ENCODE results near the gene ASTN2. TPM values are rescaled to one million over a fixed set of nuclear protein-coding genes. Genes with fewer than 3 reads are reported as not detected.

ASTN2 gene
- total and polyA plus RNA-seq, 7 experiments from 2014 or later: 2.2 to 5.3 (median 4.0) TPM

- Histone ChIP-seq H3K27me3 (ENCODE audit: control insufficient read depth in 2 of 2, insufficient read depth in 2 of 2, low read length in 2 of 2) (no peaks in the 10 kb centered on the region), H3K36me3 (ENCODE audit: control insufficient read depth in 2 of 3, insufficient read depth in 3 of 3, low read length in 3 of 3) (no peaks in the 10 kb centered on the region), H3K27ac (ENCODE audit: low read depth, low read length) (no peak overlapping the region), H3K4me3 (ENCODE audit: low read length) (no peak overlapping the region), H3K4me1 (ENCODE audit: control insufficient read depth in 2 of 2, insufficient read depth in 2 of 2, low read length in 2 of 2) (no peaks in the 10 kb centered on the region), H3K9me3 (ENCODE audit: control insufficient read depth in 2 of 3, low read length in 3 of 3) (no peaks in the 10 kb centered on the region)
- H3K4me1 Mint-ChIP-seq: no peaks in the 10 kb centered on the region
- intact Hi-C loops (cut with micrococcal nuclease): no loop called here
- ChIA-PET CTCF (no interaction called here), POLR2A (no interaction called here)
- H3K36me3 Mint-ChIP-seq: peaks cover 0 to 18% (median 9%) of the 10 kb centered on the region in 5 donors
- H3K9me3 Mint-ChIP-seq: no peaks in the 10 kb centered on the region
- H3K27me3 Mint-ChIP-seq: no peaks in the 10 kb centered on the region
- H3K27ac Mint-ChIP-seq: no peak overlapping the region
- DNase-seq (no peak), ATAC-seq (no peak)
- H3K4me3 Mint-ChIP-seq: no peak overlapping the region
Observed at GRCh38 chr9:116654059-116654355, 760.9 kb downstream of the ASTN2 start.

GRCh38 chr9:116653348-116654058 lies 761.4 kb downstream of the ASTN2 start:
- H3K9me3 Mint-ChIP-seq: no peaks in the 10 kb centered on the region
- no peak overlapping the region for H3K27ac Mint-ChIP-seq
- H3K9me3 ChIP-seq (ENCODE audit: control insufficient read depth in 2 of 3, low read length in 3 of 3): no peaks in the 10 kb centered on the region
- no peak overlapping the region for H3K4me3 Mint-ChIP-seq
- H3K4me1 Mint-ChIP-seq: no peaks in the 10 kb centered on the region
- ChIA-PET CTCF (no interaction called here), POLR2A (no interaction called here)
- no peaks in the 10 kb centered on the region for H3K36me3 ChIP-seq (ENCODE audit: control insufficient read depth in 2 of 3, insufficient read depth in 3 of 3, low read length in 3 of 3)
- H3K27me3 ChIP-seq (ENCODE audit: control insufficient read depth in 2 of 2, insufficient read depth in 2 of 2, low read length in 2 of 2): no peaks in the 10 kb centered on the region
- H3K4me1 ChIP-seq (ENCODE audit: control insufficient read depth in 2 of 2, insufficient read depth in 2 of 2, low read length in 2 of 2): no peaks in the 10 kb centered on the region
- DNase-seq (no peak), ATAC-seq (no peak)
- H3K36me3 Mint-ChIP-seq: peaks cover 0 to 19% (median 9%) of the 10 kb centered on the region in 5 donors
- no peak overlapping the region for H3K27ac ChIP-seq (ENCODE audit: low read depth, low read length)
- no peak overlapping the region for H3K4me3 ChIP-seq (ENCODE audit: low read length)
- no peaks in the 10 kb centered on the region for H3K27me3 Mint-ChIP-seq
- intact Hi-C loops (cut with micrococcal nuclease): no loop called here

GRCh38 chr9:116647515-116647809 lies 767.4 kb downstream of the ASTN2 start:
- intact Hi-C loops (cut with micrococcal nuclease): no loop called here
- ATAC-seq (no peak), DNase-seq (no peak)
- H3K4me3 Mint-ChIP-seq: no peak overlapping the region
- no peaks in the 10 kb centered on the region for H3K9me3 Mint-ChIP-seq
- CTCF ChIA-PET: no interaction called here
- Histone ChIP-seq H3K9me3 (ENCODE audit: control insufficient read depth in 2 of 3, low read length in 3 of 3) (no peaks in the 10 kb centered on the region), H3K4me1 (ENCODE audit: control insufficient read depth in 2 of 2, insufficient read depth in 2 of 2, low read length in 2 of 2) (no peaks in the 10 kb centered on the region), H3K4me3 (ENCODE audit: low read length) (no peak overlapping the region), H3K36me3 (ENCODE audit: control insufficient read depth in 2 of 3, insufficient read depth in 3 of 3, low read length in 3 of 3) (no peaks in the 10 kb centered on the region), H3K27ac (ENCODE audit: low read depth, low read length) (no peak overlapping the region), H3K27me3 (ENCODE audit: control insufficient read depth in 2 of 2, insufficient read depth in 2 of 2, low read length in 2 of 2) (no peaks in the 10 kb centered on the region)
- peaks cover 0 to 47% (median 21%) of the 10 kb centered on the region in 5 donors for H3K36me3 Mint-ChIP-seq
- no peaks in the 10 kb centered on the region for H3K4me1 Mint-ChIP-seq
- no peak overlapping the region for H3K27ac Mint-ChIP-seq
- POLR2A ChIA-PET: no interaction called here
- no peaks in the 10 kb centered on the region for H3K27me3 Mint-ChIP-seq

GRCh38 chr9:116646661-116647514 lies 768.0 kb downstream of the ASTN2 start:
- H3K4me1 Mint-ChIP-seq: no peaks in the 10 kb centered on the region
- Histone ChIP-seq H3K9me3 (ENCODE audit: control insufficient read depth in 2 of 3, low read length in 3 of 3) (no peaks in the 10 kb centered on the region), H3K27me3 (ENCODE audit: control insufficient read depth in 2 of 2, insufficient read depth in 2 of 2, low read length in 2 of 2) (no peaks in the 10 kb centered on the region), H3K27ac (ENCODE audit: low read depth, low read length) (no peak overlapping the region), H3K4me1 (ENCODE audit: control insufficient read depth in 2 of 2, insufficient read depth in 2 of 2, low read length in 2 of 2) (no peaks in the 10 kb centered on the region), H3K4me3 (ENCODE audit: low read length) (no peak overlapping the region), H3K36me3 (ENCODE audit: control insufficient read depth in 2 of 3, insufficient read depth in 3 of 3, low read length in 3 of 3) (no peaks in the 10 kb centered on the region)
- intact Hi-C loops (cut with micrococcal nuclease): no loop called here
- H3K36me3 Mint-ChIP-seq: peaks cover 0 to 47% (median 22%) of the 10 kb centered on the region in 5 donors
- ATAC-seq (no peak), DNase-seq (no peak)
- H3K4me3 Mint-ChIP-seq: no peak overlapping the region
- POLR2A ChIA-PET: no interaction called here
- no peaks in the 10 kb centered on the region for H3K9me3 Mint-ChIP-seq
- no peaks in the 10 kb centered on the region for H3K27me3 Mint-ChIP-seq
- H3K27ac Mint-ChIP-seq: no peak overlapping the region
- CTCF ChIA-PET: no interaction called here

GRCh38 chr9:116644091-116644688 lies 770.7 kb downstream of the ASTN2 start:
- Mint-ChIP-seq H3K4me1 (no peaks in the 10 kb centered on the region), H3K27ac (no peak overlapping the region), H3K27me3 (no peaks in the 10 kb centered on the region), H3K9me3 (no peaks in the 10 kb centered on the region), H3K4me3 (no peak overlapping the region), H3K36me3 (peaks cover 0 to 38% (median 13%) of the 10 kb centered on the region in 5 donors)
- no peaks in the 10 kb centered on the region for H3K27me3 ChIP-seq (ENCODE audit: control insufficient read depth in 2 of 2, insufficient read depth in 2 of 2, low read length in 2 of 2)
- CTCF ChIA-PET: no interaction called here
- H3K9me3 ChIP-seq (ENCODE audit: control insufficient read depth in 2 of 3, low read length in 3 of 3): no peaks in the 10 kb centered on the region
- H3K36me3 ChIP-seq (ENCODE audit: control insufficient read depth in 2 of 3, insufficient read depth in 3 of 3, low read length in 3 of 3): no peaks in the 10 kb centered on the region
- POLR2A ChIA-PET: no interaction called here
- no peak for ATAC-seq
- H3K27ac ChIP-seq (ENCODE audit: low read depth, low read length): no peak overlapping the region
- H3K4me3 ChIP-seq (ENCODE audit: low read length): no peak overlapping the region
- intact Hi-C loops (cut with micrococcal nuclease): no loop called here
- no peaks in the 10 kb centered on the region for H3K4me1 ChIP-seq (ENCODE audit: control insufficient read depth in 2 of 2, insufficient read depth in 2 of 2, low read length in 2 of 2)
- DNase-seq: no peak

- intact Hi-C loops (cut with micrococcal nuclease): no loop called here
- H3K4me3 Mint-ChIP-seq: no peak overlapping the region
- no peaks in the 10 kb centered on the region for H3K9me3 Mint-ChIP-seq
- Histone ChIP-seq H3K27ac (ENCODE audit: low read depth, low read length) (no peak overlapping the region), H3K4me3 (ENCODE audit: low read length) (no peak overlapping the region), H3K4me1 (ENCODE audit: control insufficient read depth in 2 of 2, insufficient read depth in 2 of 2, low read length in 2 of 2) (no peaks in the 10 kb centered on the region), H3K9me3 (ENCODE audit: control insufficient read depth in 2 of 3, low read length in 3 of 3) (no peaks in the 10 kb centered on the region), H3K27me3 (ENCODE audit: control insufficient read depth in 2 of 2, insufficient read depth in 2 of 2, low read length in 2 of 2) (no peaks in the 10 kb centered on the region), H3K36me3 (ENCODE audit: control insufficient read depth in 2 of 3, insufficient read depth in 3 of 3, low read length in 3 of 3) (no peaks in the 10 kb centered on the region)
- DNase-seq (no peak), ATAC-seq (no peak)
- ChIA-PET POLR2A (no interaction called here), CTCF (no interaction called here)
- H3K36me3 Mint-ChIP-seq: peaks cover 0 to 38% (median 13%) of the 10 kb centered on the region in 5 donors
- no peaks in the 10 kb centered on the region for H3K27me3 Mint-ChIP-seq
- H3K27ac Mint-ChIP-seq: no peak overlapping the region
- no peaks in the 10 kb centered on the region for H3K4me1 Mint-ChIP-seq
Observed at GRCh38 chr9:116643691-116644090, 771.2 kb downstream of the ASTN2 start.
